ENCODE measurements around the gene STXBP5. TPM values are rescaled to one million over a fixed set of nuclear protein-coding genes. Genes with fewer than 3 reads are reported as not detected.

STXBP5 gene
- total and polyA plus RNA-seq, 7 experiments from 2014 or later = 2.5 to 47.4 (median 26.5) TPM

DNA sequence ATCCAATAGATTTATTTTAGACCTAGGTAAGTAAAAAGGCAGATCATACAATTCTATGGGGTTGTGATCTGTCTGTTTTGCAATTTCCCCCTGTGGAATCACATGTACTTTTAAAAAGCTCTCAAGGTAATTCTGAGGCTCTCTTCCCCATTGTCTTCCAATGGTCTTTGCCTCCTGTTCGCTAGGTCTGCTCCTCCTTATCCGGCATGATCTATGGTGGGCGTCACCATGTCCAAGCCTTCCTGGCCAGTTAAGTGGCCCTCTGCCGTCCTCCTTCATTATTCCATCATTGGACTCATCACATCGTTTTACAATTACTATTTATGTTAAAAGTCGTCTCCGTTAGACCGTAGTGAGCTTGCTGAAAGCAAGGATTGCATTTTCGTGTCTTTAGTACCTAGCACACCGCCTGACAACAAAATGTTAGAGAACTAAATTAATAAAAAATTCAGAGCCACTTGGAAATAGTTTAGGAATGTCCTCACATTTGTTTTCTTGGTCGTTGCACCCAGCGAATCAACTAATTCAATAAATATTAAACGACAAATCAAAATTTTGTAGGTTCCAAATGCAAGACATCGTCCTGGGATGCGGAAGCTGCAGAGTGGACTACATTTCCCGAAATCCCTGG, 2.2 kb upstream of the STXBP5 start:
- DNase-seq (peak in 3 of 9 donors; percentile 5 to 12 (median 7)), ATAC-seq (no peak)
- H3K4me3 ChIP-seq (ENCODE audit: low read length) = peak overlapping the region; percentile 84

DNA sequence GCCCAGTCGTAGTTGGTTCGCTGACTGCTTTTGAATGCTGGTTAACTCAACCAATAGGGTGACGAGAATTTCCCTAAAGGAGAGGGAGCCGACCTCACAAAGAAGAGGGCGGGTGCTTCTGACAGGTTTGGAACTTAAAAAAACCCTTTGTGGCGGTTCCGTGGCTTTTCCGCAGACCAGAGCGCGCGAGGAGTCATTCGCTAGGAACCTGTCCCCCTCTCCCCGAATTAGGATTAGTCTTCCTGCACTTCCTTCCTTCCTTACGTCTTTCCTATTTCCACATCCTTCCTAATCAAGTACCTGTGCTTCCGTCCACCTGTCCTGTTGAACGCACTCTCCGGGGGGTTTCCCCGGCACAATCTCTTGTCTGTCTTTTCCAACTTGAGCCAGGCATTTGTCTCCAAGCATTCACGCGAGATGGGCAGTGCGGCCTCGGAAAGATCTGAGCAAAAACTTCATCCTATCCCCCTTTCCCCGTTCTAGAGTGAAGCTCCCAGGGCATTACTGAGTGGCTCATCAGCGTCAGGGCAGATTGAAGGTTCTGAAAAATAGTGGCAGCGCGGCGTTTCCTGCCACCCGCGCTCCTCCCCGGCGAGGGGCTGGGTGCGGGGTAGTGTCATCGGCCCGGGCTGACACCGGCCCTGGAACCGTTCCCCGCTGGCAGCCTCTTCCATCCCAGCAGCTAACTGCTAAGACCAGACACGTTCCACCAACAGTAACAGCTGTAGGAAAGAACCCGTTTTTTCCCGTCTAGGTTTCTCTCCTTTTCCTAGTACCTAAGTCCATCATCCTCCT, 1.5 kb upstream of the STXBP5 start:
- Mint-ChIP-seq H3K4me3 (peak overlapping the region; percentile 91 to 100 (median 99)), H3K9me3 (peaks cover 0 to 3% (median 0%) of the 10 kb centered on the region in 11 donors), H3K36me3 (peaks cover 0 to 3% (median 0%) of the 10 kb centered on the region in 5 donors), H3K27ac (peak overlapping the region; percentile 92 to 99 (median 98)), H3K4me1 (peaks cover 17 to 40% (median 35%) of the 10 kb centered on the region in 7 donors), H3K27me3 (no peaks in the 10 kb centered on the region)
- ATAC-seq = peak; percentile 90
- no peaks in the 10 kb centered on the region for H3K27me3 ChIP-seq (ENCODE audit: control insufficient read depth in 2 of 2, insufficient read depth in 2 of 2, low read length in 2 of 2)
- intact Hi-C loops (cut with micrococcal nuclease) = loop anchor here (1.0 to 10.0 kb wide), 14 partner anchors 20 to 1468 kb away; partner anchors contain the start of genes EPM2A (in 2 of the 2), FBXO30 (in 2 of the 2) and SHPRH (in 2 of the 2)
- H3K4me1 ChIP-seq (ENCODE audit: control insufficient read depth in 2 of 2, insufficient read depth in 2 of 2, low read length in 2 of 2) = peaks cover 4% of the 10 kb centered on the region in 2 donors
- no peaks in the 10 kb centered on the region for H3K9me3 ChIP-seq (ENCODE audit: control insufficient read depth in 2 of 3, low read length in 3 of 3)
- H3K36me3 ChIP-seq (ENCODE audit: control insufficient read depth in 2 of 3, insufficient read depth in 3 of 3, low read length in 3 of 3) = peaks cover 0 to 7% (median 0%) of the 10 kb centered on the region in 3 experiments
- peak; percentile 39 to 94 (median 90) for DNase-seq
- peak overlapping the region; percentile 84 for H3K4me3 ChIP-seq (ENCODE audit: low read length)
- ChIA-PET POLR2A (interaction anchor here (0.7 to 2.3 kb wide), 19 partner anchors 9 to 1238 kb away, joined by 3 to 13 read pairs (median 3); partner anchors contain the start of gene SHPRH), CTCF (interaction anchor here (0.6 to 1.9 kb wide), 3 partner anchors 10 to 82 kb away, joined by 3 to 4 read pairs (median 3); no protein-coding TSS in a partner anchor)
- peak overlapping the region; percentile 90 for H3K27ac ChIP-seq (ENCODE audit: low read depth, low read length)

More for the DNA sequence above, 2.2 kb upstream of the STXBP5 start:
- ChIA-PET CTCF (interaction anchor here (0.7 to 1.1 kb wide), 2 partner anchors 10 to 82 kb away, joined by 3 read pairs; no protein-coding TSS in a partner anchor), POLR2A (interaction anchor here (0.7 to 2.3 kb wide), 14 partner anchors 8 to 1237 kb away, joined by 3 to 13 read pairs (median 4); partner anchors contain the start of gene SHPRH)
- peak overlapping the region; percentile 90 for H3K27ac ChIP-seq (ENCODE audit: low read depth, low read length)
- Mint-ChIP-seq H3K4me3 (peak overlapping the region; percentile 91 to 100 (median 99)), H3K27ac (peak overlapping the region; percentile 92 to 99 (median 98)), H3K27me3 (no peaks in the 10 kb centered on the region), H3K9me3 (peaks cover 0 to 3% (median 0%) of the 10 kb centered on the region in 11 donors), H3K4me1 (peaks cover 17 to 33% (median 28%) of the 10 kb centered on the region in 7 donors), H3K36me3 (peaks cover 0 to 3% (median 0%) of the 10 kb centered on the region in 5 donors)
- H3K27me3 ChIP-seq (ENCODE audit: control insufficient read depth in 2 of 2, insufficient read depth in 2 of 2, low read length in 2 of 2) = no peaks in the 10 kb centered on the region
- intact Hi-C loops (cut with micrococcal nuclease) = loop anchor here (1.0 to 10.0 kb wide), 11 partner anchors 21 to 1467 kb away; partner anchors contain the start of genes EPM2A (in 2 of the 2), FBXO30 (in 2 of the 2) and SHPRH (in 2 of the 2)
- H3K36me3 ChIP-seq (ENCODE audit: control insufficient read depth in 2 of 3, insufficient read depth in 3 of 3, low read length in 3 of 3) = peaks cover 0 to 7% (median 0%) of the 10 kb centered on the region in 3 experiments
- H3K9me3 ChIP-seq (ENCODE audit: control insufficient read depth in 2 of 3, low read length in 3 of 3) = no peaks in the 10 kb centered on the region
- peaks cover 4% of the 10 kb centered on the region in 2 donors for H3K4me1 ChIP-seq (ENCODE audit: control insufficient read depth in 2 of 2, insufficient read depth in 2 of 2, low read length in 2 of 2)

- Mint-ChIP-seq H3K27ac (peak overlapping the region; percentile 92 to 99 (median 98)), H3K36me3 (peaks cover 0 to 3% (median 0%) of the 10 kb centered on the region in 5 donors), H3K4me1 (peaks cover 17 to 46% (median 37%) of the 10 kb centered on the region in 7 donors), H3K27me3 (no peaks in the 10 kb centered on the region), H3K4me3 (peak overlapping the region; percentile 91 to 100 (median 99)), H3K9me3 (peaks cover 0 to 3% (median 0%) of the 10 kb centered on the region in 11 donors)
- POLR2A ChIA-PET = interaction anchor here (0.7 to 2.3 kb wide), 17 partner anchors 8 to 1239 kb away, joined by 3 to 13 read pairs (median 3); partner anchors contain the start of gene SHPRH
- DNase-seq (peak; percentile 69 to 84 (median 79)), ATAC-seq (peak; percentile 72)
- Histone ChIP-seq H3K9me3 (ENCODE audit: control insufficient read depth in 2 of 3, low read length in 3 of 3) (no peaks in the 10 kb centered on the region), H3K27me3 (ENCODE audit: control insufficient read depth in 2 of 2, insufficient read depth in 2 of 2, low read length in 2 of 2) (no peaks in the 10 kb centered on the region), H3K27ac (ENCODE audit: low read depth, low read length) (peak overlapping the region; percentile 90), H3K36me3 (ENCODE audit: control insufficient read depth in 2 of 3, insufficient read depth in 3 of 3, low read length in 3 of 3) (peaks cover 0 to 7% (median 0%) of the 10 kb centered on the region in 3 experiments), H3K4me3 (ENCODE audit: low read length) (peak overlapping the region; percentile 84), H3K4me1 (ENCODE audit: control insufficient read depth in 2 of 2, insufficient read depth in 2 of 2, low read length in 2 of 2) (peaks cover 4% of the 10 kb centered on the region in 2 donors)
- CTCF ChIA-PET = interaction anchor here (0.6 to 1.9 kb wide), 2 partner anchors 10 to 12 kb away, joined by 3 to 4 read pairs; no protein-coding TSS in a partner anchor
- intact Hi-C loops (cut with micrococcal nuclease) = loop anchor here (1.0 to 10.0 kb wide), 12 partner anchors 19 to 1469 kb away; partner anchors contain the start of genes FBXO30 (in 2 of the 2), SHPRH (in 2 of the 2) and EPM2A (in 1 of the 2)
Observed at GRCh38 chr6:147203311-147204059, 732 bp upstream of the STXBP5 start.

DNA sequence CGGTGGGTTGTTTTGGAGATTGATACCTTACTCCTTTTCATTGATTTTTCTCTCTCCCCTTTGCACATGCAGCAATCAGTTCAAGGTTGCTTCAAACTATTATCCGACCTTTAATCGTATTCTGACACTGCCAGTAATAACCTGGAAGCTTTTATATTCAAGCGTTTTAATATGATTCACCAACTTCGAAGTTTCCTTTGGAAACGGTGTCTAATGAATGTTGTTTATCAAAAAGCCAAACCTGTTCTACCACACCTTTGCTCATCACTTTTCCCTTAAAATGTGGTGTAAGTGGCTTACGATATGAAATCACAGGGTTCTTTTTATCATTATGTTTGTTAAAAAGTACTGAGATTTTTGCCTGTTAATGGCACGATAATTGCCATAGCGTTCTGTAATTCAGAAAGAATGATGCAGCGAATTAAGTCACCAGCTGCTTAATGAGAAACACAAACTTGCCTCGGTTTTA, 660 bp downstream of the STXBP5 start:
- Mint-ChIP-seq H3K27me3 (no peaks in the 10 kb centered on the region), H3K27ac (peak overlapping the region; percentile 64 to 97 (median 89)), H3K4me1 (peaks cover 24 to 57% (median 43%) of the 10 kb centered on the region in 7 donors), H3K4me3 (peak overlapping the region; percentile 89 to 99 (median 92)), H3K9me3 (peaks cover 0 to 3% (median 0%) of the 10 kb centered on the region in 11 donors), H3K36me3 (peaks cover 0 to 3% (median 0%) of the 10 kb centered on the region in 5 donors)
- Histone ChIP-seq H3K9me3 (ENCODE audit: control insufficient read depth in 2 of 3, low read length in 3 of 3) (no peaks in the 10 kb centered on the region), H3K4me1 (ENCODE audit: control insufficient read depth in 2 of 2, insufficient read depth in 2 of 2, low read length in 2 of 2) (peaks cover 4% of the 10 kb centered on the region in 2 donors), H3K27ac (ENCODE audit: low read depth, low read length) (peak overlapping the region; percentile 90), H3K4me3 (ENCODE audit: low read length) (peak overlapping the region; percentile 68), H3K36me3 (ENCODE audit: control insufficient read depth in 2 of 3, insufficient read depth in 3 of 3, low read length in 3 of 3) (peaks cover 0 to 7% (median 0%) of the 10 kb centered on the region in 3 experiments), H3K27me3 (ENCODE audit: control insufficient read depth in 2 of 2, insufficient read depth in 2 of 2, low read length in 2 of 2) (no peaks in the 10 kb centered on the region)
- intact Hi-C loops (cut with micrococcal nuclease) = loop anchor here (5.0 to 10.0 kb wide), 4 partner anchors 273 to 1470 kb away; partner anchors contain the start of gene EPM2A (in 1 of the 2)
- POLR2A ChIA-PET = interaction anchor here (0.5 to 1.8 kb wide), 8 partner anchors 8 to 1860 kb away, joined by 3 to 6 read pairs (median 4); no protein-coding TSS in a partner anchor
- peak in 4 of 9 donors; percentile 10 to 15 (median 14) for DNase-seq
- CTCF ChIA-PET = interaction anchor here (1.9 kb wide), 1 partner anchor 8 kb away, joined by 4 read pairs; no protein-coding TSS in a partner anchor
- no peak for ATAC-seq

DNA sequence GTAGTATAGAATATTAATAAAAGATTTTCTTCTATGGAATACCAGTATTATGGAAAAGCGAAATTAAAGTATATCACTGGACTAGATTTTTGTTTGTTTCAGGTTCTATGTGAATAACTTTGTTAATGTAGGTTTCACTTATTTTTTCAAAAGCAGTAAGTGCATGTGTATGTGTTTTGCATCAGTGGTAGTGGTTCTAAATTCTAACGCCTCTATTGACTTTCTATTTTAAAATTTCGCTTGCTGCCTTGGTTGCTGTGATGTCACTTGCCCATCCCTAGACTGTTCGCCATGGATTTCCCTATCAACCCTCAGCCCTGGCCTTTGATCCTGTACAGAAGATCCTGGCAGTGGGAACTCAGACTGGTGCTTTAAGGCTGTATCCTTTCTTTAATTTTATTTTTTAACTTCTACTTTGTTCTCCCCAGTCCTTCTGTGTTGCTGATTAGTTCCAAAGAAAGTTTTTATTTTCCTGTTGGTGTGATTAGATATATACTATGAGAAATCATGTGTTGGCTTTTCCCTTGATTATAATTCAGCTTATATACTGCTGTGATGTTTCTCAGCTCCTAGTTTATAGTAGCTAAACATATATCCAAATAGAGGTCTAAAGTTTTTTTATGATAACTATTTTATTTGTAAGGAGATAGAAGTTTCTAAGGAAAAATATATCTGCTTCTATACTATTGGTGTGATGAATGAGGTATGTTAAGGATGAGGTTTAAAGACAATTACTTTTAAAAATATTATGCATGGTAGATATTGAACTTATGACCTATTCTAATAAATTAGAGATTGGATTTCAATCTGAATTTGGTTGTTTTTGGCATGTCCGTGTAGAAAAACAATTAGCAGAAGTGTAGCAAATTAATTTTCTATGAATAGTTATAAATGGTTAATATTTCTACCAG, 1.7 kb downstream of the STXBP5 start:
- H3K4me3 ChIP-seq (ENCODE audit: low read length) = no peak overlapping the region

More for the DNA sequence above, 1.7 kb downstream of the STXBP5 start:
- Histone ChIP-seq H3K27me3 (ENCODE audit: control insufficient read depth in 2 of 2, insufficient read depth in 2 of 2, low read length in 2 of 2) (no peaks in the 10 kb centered on the region), H3K36me3 (ENCODE audit: control insufficient read depth in 2 of 3, insufficient read depth in 3 of 3, low read length in 3 of 3) (peaks cover 0 to 7% (median 0%) of the 10 kb centered on the region in 3 experiments), H3K9me3 (ENCODE audit: control insufficient read depth in 2 of 3, low read length in 3 of 3) (no peaks in the 10 kb centered on the region), H3K27ac (ENCODE audit: low read depth, low read length) (peak overlapping the region; percentile 32), H3K4me1 (ENCODE audit: control insufficient read depth in 2 of 2, insufficient read depth in 2 of 2, low read length in 2 of 2) (peaks cover 4% of the 10 kb centered on the region in 2 donors)
- no peaks in the 10 kb centered on the region for H3K27me3 Mint-ChIP-seq
- peaks cover 0 to 3% (median 0%) of the 10 kb centered on the region in 5 donors for H3K36me3 Mint-ChIP-seq
- peaks cover 31 to 62% (median 51%) of the 10 kb centered on the region in 7 donors for H3K4me1 Mint-ChIP-seq
- CTCF ChIA-PET = no interaction called here
- H3K9me3 Mint-ChIP-seq = peaks cover 0 to 3% (median 0%) of the 10 kb centered on the region in 11 donors
- intact Hi-C loops (cut with micrococcal nuclease) = loop anchor here (1.0 to 10.0 kb wide), 2 partner anchors 8 to 1471 kb away; partner anchors contain the start of gene EPM2A (in 1 of the 2)
- peak overlapping the region; percentile 80 to 99 (median 90) for H3K4me3 Mint-ChIP-seq
- POLR2A ChIA-PET = interaction anchor here (1.0 to 1.8 kb wide), 4 partner anchors 9 to 95 kb away, joined by 3 to 6 read pairs (median 4); no protein-coding TSS in a partner anchor
- no peak for ATAC-seq
- no peak for DNase-seq
- H3K27ac Mint-ChIP-seq = peak overlapping the region in 8 of 9 donors; percentile 1 to 92 (median 64)

All from naive thymus-derived CD4-positive, alpha-beta T cell (primary cell).